AG09309 (cell line): ENCODE results near the gene SLC2A5.
A peak's percentile ranks its signal among the peaks of the same experiment; 100 is the strongest.

ENCODE experiments used
- DNase-seq: peaks from one replicate; pipeline ENCODE4 v3.0.0-alpha.2; 2010; ENCODE audit warnings: low read depth
- H3K4me3 ChIP-seq: 2 replicates; pipeline ENCODE4 v1.5.1; 2011; ENCODE audit warnings: mild to moderate bottlenecking, low read depth, low read length, moderate library complexity; ENCODE audit not compliant: control insufficient read depth
- TF ChIP-seq, protein P1 (sequence below): IDR thresholded peaks from 2 replicates; pipeline ENCODE4 v1.5.1; 2011; ENCODE audit warnings: mild to moderate bottlenecking, low read depth, low read length, inconsistent platforms; ENCODE audit not compliant: insufficient read depth, control insufficient read depth; ENCODE audit errors: missing control alignments

The SLC2A5 gene

DNA sequence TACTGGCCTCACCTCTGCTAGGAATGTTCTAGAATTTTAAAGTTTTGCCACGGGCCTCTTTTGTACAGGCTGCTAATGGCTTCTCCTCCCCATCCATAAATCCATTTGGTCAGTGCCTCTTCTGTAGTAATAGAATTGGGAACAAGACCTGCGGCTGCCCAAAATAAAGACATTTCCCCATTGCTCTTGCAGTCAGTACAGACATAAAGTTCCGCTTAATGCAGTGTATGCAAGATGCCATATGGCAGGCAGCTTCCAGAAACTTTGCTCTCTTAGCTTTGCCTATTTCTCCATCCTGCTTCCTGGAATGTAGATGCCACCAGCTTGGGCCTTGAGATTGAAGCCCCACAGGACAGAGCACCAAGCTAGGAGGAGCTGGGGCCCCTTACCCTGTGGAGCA lies 3.7 kb upstream of the SLC2A5 start:
- no peak overlapping the region for H3K4me3 ChIP-seq
- TF ChIP-seq, protein P1, sequence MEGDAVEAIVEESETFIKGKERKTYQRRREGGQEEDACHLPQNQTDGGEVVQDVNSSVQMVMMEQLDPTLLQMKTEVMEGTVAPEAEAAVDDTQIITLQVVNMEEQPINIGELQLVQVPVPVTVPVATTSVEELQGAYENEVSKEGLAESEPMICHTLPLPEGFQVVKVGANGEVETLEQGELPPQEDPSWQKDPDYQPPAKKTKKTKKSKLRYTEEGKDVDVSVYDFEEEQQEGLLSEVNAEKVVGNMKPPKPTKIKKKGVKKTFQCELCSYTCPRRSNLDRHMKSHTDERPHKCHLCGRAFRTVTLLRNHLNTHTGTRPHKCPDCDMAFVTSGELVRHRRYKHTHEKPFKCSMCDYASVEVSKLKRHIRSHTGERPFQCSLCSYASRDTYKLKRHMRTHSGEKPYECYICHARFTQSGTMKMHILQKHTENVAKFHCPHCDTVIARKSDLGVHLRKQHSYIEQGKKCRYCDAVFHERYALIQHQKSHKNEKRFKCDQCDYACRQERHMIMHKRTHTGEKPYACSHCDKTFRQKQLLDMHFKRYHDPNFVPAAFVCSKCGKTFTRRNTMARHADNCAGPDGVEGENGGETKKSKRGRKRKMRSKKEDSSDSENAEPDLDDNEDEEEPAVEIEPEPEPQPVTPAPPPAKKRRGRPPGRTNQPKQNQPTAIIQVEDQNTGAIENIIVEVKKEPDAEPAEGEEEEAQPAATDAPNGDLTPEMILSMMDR: no peak
- DNase-seq: no peak

DNA sequence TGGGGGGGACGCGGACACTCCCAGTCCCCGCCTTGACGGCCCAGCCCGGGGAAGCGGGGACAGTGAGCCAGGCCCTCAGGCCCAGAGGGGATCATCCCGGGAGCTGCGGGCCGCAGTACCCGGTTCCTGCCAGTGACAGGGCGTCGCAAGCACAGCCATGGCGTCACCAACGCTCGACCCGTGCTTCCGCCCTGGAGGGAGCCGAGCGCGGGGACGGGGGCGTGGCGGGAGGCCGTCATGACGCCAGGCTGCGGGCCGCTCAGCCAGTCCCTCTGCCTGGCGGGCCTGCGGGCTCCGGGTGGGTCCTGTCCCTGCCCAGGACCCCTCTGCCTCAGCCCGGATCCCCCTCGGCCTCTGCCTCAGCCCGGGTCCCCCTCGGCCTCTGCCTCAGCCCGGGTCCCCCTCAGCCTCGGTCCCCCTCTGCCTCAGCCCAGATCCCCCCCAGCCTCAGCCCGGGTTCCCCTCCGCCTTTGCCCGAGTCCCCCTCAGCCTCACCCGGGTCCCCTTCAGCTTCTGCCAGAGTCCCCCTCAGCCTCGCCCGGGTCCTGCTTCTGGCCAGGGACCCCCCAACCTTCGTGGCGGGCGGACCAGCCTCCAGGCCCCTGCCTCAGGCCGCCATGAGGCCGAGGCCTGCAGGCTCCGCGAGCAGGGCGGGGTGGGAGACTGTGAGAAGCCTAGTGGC lies 2.3 kb upstream of the SLC2A5 start:
- no peak for DNase-seq
- TF ChIP-seq, protein P1: no peak
- no peak overlapping the region for H3K4me3 ChIP-seq

DNA sequence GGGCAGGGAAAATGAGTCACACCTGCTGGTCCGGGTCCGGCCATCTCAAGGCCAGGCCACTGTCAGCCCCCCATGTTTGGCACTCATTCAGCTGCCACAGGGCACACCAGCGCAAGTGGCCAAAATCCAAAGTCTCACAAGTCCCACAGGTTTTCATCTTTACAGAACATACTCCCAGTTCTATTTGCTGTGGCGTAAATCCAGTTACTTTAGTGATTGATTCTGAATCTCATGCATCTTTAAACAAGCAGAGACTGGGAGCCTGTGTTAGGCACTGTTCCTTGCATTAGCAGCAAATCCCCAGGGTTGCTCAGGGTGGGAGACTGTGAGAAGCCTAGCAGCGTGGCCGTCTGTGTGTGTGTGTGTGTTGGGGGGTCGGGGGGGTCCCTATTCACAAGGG lies 1.1 kb upstream of the SLC2A5 start:
- DNase-seq: no peak
- H3K4me3 ChIP-seq: no peak overlapping the region
- TF ChIP-seq, protein P1: no peak

DNA sequence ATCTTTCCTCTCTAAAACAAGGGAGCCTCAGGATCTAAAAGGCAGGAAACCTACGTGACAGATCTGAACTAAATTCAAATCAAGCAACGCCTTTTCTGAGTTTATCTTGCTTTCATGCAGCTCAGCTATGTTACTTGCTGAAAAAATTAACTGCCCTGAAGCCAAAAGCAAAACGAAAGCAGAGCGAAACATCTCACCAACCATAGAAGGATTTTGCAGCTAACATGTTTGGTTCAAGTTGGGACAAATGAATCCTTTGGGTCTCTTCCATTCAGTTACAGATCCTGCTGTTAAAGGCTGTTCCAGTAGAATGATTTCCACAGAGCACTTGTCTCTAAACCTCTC lies 482 bp downstream of the SLC2A5 start:
- H3K4me3 ChIP-seq: no peak overlapping the region
- TF ChIP-seq, protein P1: no peak
- DNase-seq: no peak

DNA sequence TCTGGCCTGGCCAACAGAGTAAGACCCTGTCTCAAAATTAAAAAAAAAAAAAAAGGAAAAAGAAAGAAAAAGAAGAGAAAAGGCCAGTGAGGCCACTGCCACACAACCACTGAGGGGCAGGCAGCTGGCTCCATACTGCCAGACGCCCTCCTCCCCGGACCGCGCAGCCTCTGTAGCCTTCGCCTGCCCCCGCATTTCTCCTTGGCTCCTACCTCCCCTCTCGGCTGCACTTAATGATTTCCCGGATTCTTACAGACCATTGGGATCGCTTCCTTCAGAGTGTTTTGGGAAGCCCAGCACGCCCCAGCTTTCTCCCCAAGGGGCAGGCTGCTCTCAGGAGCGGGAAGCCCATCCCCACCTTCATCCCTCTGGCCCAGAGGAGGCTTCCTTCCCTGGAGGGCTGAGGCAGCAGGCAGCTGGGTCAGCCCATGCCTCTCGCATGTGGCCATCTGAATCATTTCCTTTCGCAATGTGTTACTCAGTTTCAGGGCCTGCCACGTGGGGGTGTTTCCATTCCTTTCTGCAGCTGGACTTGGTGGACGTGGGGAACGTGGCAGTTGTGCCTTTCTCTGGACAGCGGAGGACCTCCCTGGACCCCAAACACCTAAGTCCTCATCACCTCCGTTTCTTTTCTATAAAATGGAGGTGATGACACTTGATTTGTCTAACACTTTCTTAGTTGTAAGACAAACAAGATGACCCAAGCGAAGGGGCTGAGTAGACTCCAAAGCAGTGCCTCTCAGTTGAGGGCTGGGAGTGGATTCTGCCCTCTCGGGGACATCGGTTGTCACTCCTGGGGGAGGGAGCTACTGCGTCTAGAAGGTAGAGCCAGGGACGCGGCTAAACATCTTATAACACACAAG lies 2.3 kb downstream of the SLC2A5 start:
- peak; percentile 72 for DNase-seq
- no peak overlapping the region for H3K4me3 ChIP-seq
- TF ChIP-seq, protein P1: peak; percentile 2

DNA sequence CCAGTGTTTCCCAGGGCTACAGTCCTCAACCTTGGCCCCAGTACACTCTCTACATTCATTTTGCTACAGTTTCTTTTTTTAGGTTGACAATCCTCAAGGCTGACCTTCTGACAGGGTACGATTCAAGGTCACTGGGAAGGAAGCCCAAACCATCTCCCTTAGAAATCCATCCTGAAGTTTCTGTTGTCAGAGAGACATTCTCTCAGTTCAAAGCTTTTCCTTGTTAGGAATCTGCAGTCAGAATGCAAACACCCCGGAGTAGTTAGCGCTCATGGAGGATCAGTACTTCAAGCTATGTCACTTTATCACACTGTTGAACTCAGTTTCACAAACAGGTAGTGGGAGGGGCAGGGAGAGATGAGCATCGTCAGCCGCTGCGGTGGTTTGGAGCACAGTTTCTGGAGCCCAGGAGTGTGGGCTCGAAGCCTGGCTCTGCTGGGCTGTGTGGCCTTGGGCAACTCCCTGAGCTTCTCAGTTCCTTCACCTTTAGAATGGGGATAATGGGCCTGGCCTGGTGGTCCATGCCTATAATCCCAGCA lies 4.2 kb downstream of the SLC2A5 start:
- TF ChIP-seq, protein P1: no peak
- H3K4me3 ChIP-seq: no peak overlapping the region
- DNase-seq: no peak
